Activated naive CD8-positive, alpha-beta T cell treated with anti-CD3 and anti-CD28 coated beads, Interleukin-2, amount 10 ng/mL, durations not matched to agents 7 days and 5 days (primary cell): ENCODE measurements around the gene SAMD4A. TPM values are rescaled to one million over a fixed set of nuclear protein-coding genes. Genes with fewer than 3 reads are reported as not detected.

Experiments
- ATAC-seq: fragments of 150-1000 bp; cut with Tn5 transposase; one replicate; pipeline ENCODE4 v1.10.0; 2021; ENCODE audit warnings: low read depth, moderate library complexity
- POLR2A ChIA-PET: fragments of 350-600 bp; sonication (Branson Sonifier 250); formaldehyde crosslinking; loops from one replicate; lab custom pipeline; 2021; ENCODE audit warnings: antibody characterized with exemption; lab: Charles Lee
- DNase-seq: peaks from one replicate; pipeline ENCODE4 v3.0.0; 2021
- H3K27ac Mint-ChIP-seq: one replicate; pipeline ENCODE4 v1.8.0; 2022; ENCODE audit warnings: mild to moderate bottlenecking, mixed read lengths
- H3K27me3 Mint-ChIP-seq: one replicate; pipeline ENCODE4 v1.8.0; 2022; ENCODE audit warnings: mild to moderate bottlenecking, moderate library complexity, mixed read lengths
- H3K36me3 Mint-ChIP-seq: one replicate; pipeline ENCODE4 v1.8.0; 2021; ENCODE audit warnings: mild to moderate bottlenecking, mixed read lengths
- H3K4me1 Mint-ChIP-seq: one replicate; pipeline ENCODE4 v1.8.0; 2021; ENCODE audit warnings: mixed read lengths
- H3K4me3 Mint-ChIP-seq: one replicate; pipeline ENCODE4 v1.8.0; 2022; ENCODE audit warnings: mild to moderate bottlenecking, moderate library complexity, mixed read lengths
- H3K9me3 Mint-ChIP-seq: one replicate; pipeline ENCODE4 v1.8.0; 2021; ENCODE audit warnings: mixed read lengths
- total RNA-seq, 2 experiments: library from RNA; stranded (reverse); gene quantifications; one replicate each; pipeline ENCODE4 v1.2.3, GENCODE V29; 2021

SAMD4A gene, protein sequence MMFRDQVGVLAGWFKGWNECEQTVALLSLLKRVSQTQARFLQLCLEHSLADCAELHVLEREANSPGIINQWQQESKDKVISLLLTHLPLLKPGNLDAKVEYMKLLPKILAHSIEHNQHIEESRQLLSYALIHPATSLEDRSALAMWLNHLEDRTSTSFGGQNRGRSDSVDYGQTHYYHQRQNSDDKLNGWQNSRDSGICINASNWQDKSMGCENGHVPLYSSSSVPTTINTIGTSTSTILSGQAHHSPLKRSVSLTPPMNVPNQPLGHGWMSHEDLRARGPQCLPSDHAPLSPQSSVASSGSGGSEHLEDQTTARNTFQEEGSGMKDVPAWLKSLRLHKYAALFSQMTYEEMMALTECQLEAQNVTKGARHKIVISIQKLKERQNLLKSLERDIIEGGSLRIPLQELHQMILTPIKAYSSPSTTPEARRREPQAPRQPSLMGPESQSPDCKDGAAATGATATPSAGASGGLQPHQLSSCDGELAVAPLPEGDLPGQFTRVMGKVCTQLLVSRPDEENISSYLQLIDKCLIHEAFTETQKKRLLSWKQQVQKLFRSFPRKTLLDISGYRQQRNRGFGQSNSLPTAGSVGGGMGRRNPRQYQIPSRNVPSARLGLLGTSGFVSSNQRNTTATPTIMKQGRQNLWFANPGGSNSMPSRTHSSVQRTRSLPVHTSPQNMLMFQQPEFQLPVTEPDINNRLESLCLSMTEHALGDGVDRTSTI
- 1 to 10 TPM; 2.6 to 2.7 TPM for total RNA-seq

DNA sequence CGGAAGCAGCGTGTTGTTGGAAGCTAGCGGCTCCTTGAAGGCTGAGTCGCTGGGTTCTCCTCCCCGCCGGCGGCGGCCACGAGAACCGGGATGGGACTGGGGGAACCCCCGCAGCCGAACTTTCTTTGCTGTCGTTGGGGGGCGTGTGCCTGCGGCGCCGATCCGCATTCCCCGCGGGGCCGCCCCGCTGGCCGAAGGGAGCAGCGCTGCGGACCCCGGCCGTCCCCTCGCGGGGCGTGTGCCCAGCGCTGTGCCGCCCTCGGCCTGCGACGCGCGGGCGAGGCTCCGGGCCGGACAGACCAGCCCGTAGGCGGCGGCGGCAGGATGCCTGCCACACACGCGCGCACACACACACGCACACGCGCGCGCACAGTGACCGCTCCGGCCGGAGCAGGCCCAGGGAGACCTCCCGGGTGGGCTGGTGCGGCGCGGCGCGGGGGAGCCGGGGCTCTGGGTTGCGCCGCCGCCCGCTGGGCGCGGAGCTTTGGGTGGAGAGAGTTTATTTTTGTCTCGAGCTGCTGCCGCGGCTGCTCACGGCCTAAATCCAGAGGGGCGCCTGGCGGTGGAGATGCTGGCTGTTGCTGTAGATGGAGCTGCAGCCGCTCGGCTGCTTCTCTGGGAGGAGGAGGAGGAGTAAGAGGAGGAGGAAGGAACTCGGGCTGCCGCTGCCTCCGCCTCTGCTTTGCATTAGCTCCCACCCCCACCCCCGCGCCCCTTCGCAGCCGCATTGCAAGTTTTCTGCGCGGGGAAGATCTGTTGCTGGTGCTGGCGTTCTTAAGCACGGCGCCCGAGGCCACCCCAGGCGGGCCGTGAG, at the start of gene SAMD4A:
TSS of gene SAMD4A (plus strand) at position 719 of the 814 bp plus-strand sequence. CDS start 789 bp downstream, outside the sequence.
- H3K36me3 Mint-ChIP-seq = no peaks in the 10 kb centered on the region
- DNase-seq (peak; percentile 72), ATAC-seq (peak; percentile 35)
- H3K4me1 Mint-ChIP-seq = peaks cover 11% of the 10 kb centered on the region
- no peaks in the 10 kb centered on the region for H3K9me3 Mint-ChIP-seq
- POLR2A ChIA-PET = interaction anchor here (0.8 to 5.4 kb wide), 11 partner anchors 57 to 209 kb away, joined by 3 to 75 read pairs (median 7); partner anchors contain the start of genes CGRRF1 and GMFB
- H3K27me3 Mint-ChIP-seq = peaks cover 33% of the 10 kb centered on the region
- H3K27ac Mint-ChIP-seq = peak within 1 kb of the TSS; percentile 89
- peak within 1 kb of the TSS; percentile 98 for H3K4me3 Mint-ChIP-seq

DNA sequence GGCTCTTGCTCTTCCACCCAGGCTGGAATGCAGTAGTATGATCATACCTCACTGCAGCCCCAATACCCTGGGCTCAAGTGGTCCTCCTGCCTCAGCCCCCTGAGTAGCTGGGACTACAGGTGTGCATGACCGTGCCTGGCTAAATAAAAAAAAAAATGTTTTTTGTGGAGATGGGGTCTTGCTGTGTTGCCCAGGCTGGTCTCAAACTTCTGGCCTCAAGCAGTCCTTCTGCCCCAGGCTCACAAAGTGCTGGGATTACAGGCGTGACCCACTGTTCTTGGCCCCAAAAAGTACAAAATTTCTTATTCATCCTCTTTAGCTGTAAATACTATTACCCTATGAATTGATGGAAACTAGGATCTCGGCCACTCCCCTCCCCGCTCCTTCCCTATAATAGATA, 42.5 kb upstream of the SAMD4A start:
- DNase-seq = no peak
- H3K9me3 Mint-ChIP-seq = no peaks in the 10 kb centered on the region
- no peak for ATAC-seq
- H3K27me3 Mint-ChIP-seq = no peaks in the 10 kb centered on the region
- POLR2A ChIA-PET = no interaction called here
- H3K36me3 Mint-ChIP-seq = peaks cover 22% of the 10 kb centered on the region
- H3K4me3 Mint-ChIP-seq = no peak overlapping the region
- no peak overlapping the region for H3K27ac Mint-ChIP-seq
- peaks cover 1% of the 10 kb centered on the region for H3K4me1 Mint-ChIP-seq

DNA sequence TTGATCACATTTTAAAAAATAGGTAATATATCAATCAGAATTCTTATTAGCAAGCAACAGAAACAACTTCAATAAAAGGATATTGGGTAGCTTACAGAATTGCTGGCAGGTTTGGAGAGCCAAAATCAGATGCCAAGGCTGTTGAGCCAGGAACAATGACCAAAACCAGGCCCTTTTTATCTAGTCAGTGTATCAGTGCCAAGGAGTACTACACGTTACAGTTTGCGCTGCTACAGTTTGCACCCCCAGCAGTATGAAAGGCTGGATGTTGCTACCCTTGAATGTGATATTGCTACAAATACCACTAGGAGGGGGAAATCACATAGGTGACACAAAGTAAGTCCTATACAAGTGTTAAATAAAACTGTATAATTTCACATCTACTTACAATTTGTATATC, 38.0 kb upstream of the SAMD4A start:
- Mint-ChIP-seq H3K4me1 (peaks cover 3% of the 10 kb centered on the region), H3K9me3 (no peaks in the 10 kb centered on the region), H3K36me3 (peaks cover 9% of the 10 kb centered on the region), H3K4me3 (no peak overlapping the region), H3K27me3 (no peaks in the 10 kb centered on the region), H3K27ac (no peak overlapping the region)
- ATAC-seq = no peak
- DNase-seq = no peak
- POLR2A ChIA-PET = no interaction called here

DNA sequence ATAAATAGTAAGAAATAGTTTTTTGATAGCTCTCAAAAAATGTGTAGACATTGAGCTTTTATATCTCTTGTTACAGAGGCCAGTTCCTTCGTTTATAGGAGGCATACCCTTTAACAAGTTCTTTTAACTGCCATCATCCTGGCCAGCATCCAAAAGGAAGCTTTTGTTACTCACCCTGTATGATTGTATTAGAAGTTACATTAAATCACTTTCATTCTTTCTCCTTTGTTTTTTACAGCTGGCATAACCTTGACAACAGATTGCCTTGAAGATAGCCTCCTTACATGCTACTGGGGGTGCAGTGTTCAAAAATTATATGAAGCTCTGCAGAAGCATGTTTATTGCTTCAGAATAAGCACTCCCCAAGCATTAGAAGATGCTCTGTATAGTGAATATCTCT, 37.1 kb upstream of the SAMD4A start:
- Mint-ChIP-seq H3K36me3 (peaks cover 8% of the 10 kb centered on the region), H3K4me3 (no peak overlapping the region), H3K9me3 (no peaks in the 10 kb centered on the region), H3K27me3 (no peaks in the 10 kb centered on the region), H3K27ac (no peak overlapping the region), H3K4me1 (peaks cover 3% of the 10 kb centered on the region)
- DNase-seq (no peak), ATAC-seq (no peak)
- POLR2A ChIA-PET = no interaction called here

DNA sequence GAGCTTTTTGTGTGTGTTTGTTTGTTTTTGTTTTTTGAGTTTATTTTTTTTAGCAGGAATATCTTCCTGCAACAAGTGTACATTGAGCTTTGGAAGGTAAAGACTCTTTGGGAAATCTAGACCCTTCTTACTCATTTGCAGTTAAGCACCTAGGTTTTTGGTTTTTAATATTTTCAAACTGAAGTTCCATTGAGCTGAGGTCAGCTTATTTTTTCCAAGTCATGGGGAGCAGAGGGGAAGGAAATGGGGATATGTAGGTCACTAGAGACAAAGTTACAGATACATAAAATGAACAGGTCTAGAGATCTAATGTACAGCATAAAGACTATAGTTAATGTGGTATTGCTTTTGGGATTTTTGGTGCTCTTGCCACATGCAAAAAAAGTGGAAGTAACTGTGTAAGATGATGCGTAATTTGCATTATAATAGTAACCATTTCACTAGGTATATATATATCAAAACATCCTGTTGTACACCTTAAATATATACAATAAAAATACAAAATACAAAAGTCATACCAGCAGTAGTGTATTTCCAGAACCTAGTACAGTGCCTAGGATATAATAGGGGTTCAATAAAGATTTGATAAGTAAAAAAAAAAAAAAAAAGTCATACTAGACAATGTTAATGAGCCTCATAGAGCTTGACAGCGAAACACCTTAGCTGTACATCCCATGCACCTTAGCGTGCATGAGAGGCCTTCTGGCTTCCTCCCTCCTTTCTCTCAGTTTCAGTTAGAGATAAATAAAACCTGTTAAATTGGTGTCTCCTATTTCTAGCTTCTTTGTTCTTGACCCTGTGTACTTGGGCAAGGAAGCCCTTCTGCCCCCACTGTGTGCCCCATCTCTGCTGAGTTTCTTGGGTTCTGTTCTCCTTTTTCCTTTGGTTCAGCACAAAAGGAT, 34.6 kb upstream of the SAMD4A start:
- H3K27ac Mint-ChIP-seq = no peak overlapping the region
- H3K36me3 Mint-ChIP-seq = peaks cover 8% of the 10 kb centered on the region
- peaks cover 3% of the 10 kb centered on the region for H3K4me1 Mint-ChIP-seq
- DNase-seq = no peak
- no peaks in the 10 kb centered on the region for H3K27me3 Mint-ChIP-seq
- no peak overlapping the region for H3K4me3 Mint-ChIP-seq
- no peak for ATAC-seq
- H3K9me3 Mint-ChIP-seq = no peaks in the 10 kb centered on the region
- POLR2A ChIA-PET = interaction anchor here (0.6 kb wide), 1 partner anchor 293 kb away, joined by 3 read pairs; no protein-coding TSS in a partner anchor

DNA sequence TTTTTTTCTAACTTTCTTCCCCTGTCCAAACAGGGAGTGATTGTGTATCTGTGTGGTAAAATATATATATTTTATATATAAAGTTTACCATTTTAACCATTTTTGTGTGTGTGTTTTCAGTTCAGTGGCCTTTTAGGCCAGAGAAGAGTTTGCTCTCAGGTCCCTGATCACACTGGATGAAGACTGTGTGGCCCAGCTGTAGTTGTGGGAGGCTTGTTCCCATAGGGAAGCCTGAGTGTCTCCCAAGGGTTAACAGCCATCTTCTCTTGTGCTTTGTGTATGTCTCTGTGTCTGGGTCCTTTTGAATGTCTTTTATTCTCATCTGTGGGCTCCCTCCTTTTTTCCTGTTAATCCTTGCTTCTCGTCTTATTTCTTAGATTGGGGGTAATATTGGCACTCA, 33.8 kb upstream of the SAMD4A start:
- Mint-ChIP-seq H3K27me3 (no peaks in the 10 kb centered on the region), H3K27ac (no peak overlapping the region), H3K36me3 (peaks cover 8% of the 10 kb centered on the region), H3K9me3 (no peaks in the 10 kb centered on the region), H3K4me1 (peaks cover 3% of the 10 kb centered on the region), H3K4me3 (no peak overlapping the region)
- DNase-seq (no peak), ATAC-seq (no peak)
- POLR2A ChIA-PET = no interaction called here

DNA sequence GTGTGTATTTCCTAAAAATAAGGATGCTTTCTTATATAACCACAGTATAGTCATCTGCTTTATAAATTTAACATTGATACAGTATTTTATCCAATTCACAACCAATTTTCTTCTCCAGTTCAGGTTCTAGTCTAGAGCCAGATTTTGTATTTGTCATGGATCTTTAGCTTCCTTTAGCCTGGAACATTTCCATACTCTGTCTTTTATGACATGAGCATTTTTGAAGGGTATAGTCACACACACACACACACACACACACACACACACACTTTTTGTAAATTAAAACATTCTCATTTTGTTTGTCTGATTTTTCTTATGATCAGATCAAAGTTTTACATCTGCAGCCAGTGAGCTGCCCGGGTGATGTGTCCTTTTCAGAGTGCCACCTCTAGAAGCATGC, 31.8 kb upstream of the SAMD4A start:
- no peaks in the 10 kb centered on the region for H3K9me3 Mint-ChIP-seq
- H3K36me3 Mint-ChIP-seq = peaks cover 11% of the 10 kb centered on the region
- ATAC-seq = no peak
- H3K4me3 Mint-ChIP-seq = no peak overlapping the region
- H3K4me1 Mint-ChIP-seq = peaks cover 3% of the 10 kb centered on the region
- POLR2A ChIA-PET = no interaction called here
- DNase-seq = no peak
- H3K27ac Mint-ChIP-seq = no peak overlapping the region
- no peaks in the 10 kb centered on the region for H3K27me3 Mint-ChIP-seq

DNA sequence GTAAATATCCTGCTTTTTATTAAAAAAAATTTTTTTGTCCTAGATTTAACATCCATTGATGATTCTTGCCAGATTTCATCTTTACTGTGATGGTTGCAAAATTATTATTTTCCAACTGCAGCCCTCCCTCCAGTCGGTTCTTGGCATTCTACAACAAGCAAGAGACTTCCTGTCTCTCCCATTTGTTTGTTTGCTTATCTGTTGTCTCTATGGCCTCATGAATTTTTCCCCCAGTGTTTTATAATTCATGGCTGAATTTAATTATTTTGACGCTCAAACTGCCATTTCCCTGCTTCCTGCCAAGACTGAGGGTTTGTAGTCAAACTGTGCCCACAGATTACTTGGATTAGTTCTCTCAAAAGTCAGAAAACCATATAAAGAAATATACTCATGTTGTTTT, 31.3 kb upstream of the SAMD4A start:
- Mint-ChIP-seq H3K9me3 (no peaks in the 10 kb centered on the region), H3K27me3 (no peaks in the 10 kb centered on the region), H3K4me3 (no peak overlapping the region), H3K36me3 (peaks cover 11% of the 10 kb centered on the region), H3K4me1 (peaks cover 3% of the 10 kb centered on the region), H3K27ac (no peak overlapping the region)
- DNase-seq (no peak), ATAC-seq (no peak)
- POLR2A ChIA-PET = no interaction called here

DNA sequence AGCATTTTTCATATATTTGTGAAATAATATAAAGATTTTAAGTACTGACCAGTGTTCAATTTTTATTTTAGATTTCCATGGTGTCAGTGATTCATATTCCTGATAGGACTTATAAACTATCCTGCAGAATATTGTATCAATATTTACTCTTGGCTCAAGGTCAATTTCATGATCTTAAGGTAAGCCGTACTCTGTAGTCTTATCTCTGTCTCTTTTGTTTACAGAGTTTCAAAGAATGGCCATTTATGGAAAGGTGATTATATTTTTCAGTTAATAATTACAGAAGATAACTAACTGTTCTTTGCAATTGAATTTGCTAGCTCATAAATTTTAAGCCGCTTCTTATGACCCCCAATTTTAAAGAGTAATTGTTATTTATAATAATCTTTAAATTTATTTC, 29.3 kb upstream of the SAMD4A start:
- Mint-ChIP-seq H3K4me3 (no peak overlapping the region), H3K36me3 (peaks cover 8% of the 10 kb centered on the region), H3K9me3 (no peaks in the 10 kb centered on the region), H3K4me1 (peaks cover 3% of the 10 kb centered on the region), H3K27ac (no peak overlapping the region), H3K27me3 (no peaks in the 10 kb centered on the region)
- ATAC-seq (no peak), DNase-seq (no peak)
- POLR2A ChIA-PET = no interaction called here

DNA sequence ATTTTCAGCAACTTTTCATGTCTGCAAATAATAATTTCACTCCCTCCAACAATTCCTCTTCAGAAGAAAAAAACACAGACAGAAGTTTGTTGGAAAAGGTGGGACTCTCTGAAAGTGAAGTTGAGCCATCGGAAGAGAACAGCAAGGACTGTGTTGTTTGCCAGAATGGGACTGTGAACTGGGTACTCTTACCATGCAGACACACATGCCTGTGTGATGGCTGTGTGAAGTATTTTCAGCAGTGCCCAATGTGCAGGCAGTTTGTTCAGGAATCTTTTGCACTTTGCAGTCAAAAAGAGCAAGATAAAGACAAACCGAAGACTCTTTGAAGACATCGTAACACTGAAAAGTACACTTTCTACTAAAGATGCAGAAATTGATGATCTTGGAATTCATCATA, 28.9 kb upstream of the SAMD4A start:
- no peak overlapping the region for H3K4me3 Mint-ChIP-seq
- no peaks in the 10 kb centered on the region for H3K27me3 Mint-ChIP-seq
- POLR2A ChIA-PET = no interaction called here
- H3K27ac Mint-ChIP-seq = no peak overlapping the region
- peaks cover 6% of the 10 kb centered on the region for H3K36me3 Mint-ChIP-seq
- no peak for ATAC-seq
- DNase-seq = no peak
- no peaks in the 10 kb centered on the region for H3K4me1 Mint-ChIP-seq
- H3K9me3 Mint-ChIP-seq = no peaks in the 10 kb centered on the region

DNA sequence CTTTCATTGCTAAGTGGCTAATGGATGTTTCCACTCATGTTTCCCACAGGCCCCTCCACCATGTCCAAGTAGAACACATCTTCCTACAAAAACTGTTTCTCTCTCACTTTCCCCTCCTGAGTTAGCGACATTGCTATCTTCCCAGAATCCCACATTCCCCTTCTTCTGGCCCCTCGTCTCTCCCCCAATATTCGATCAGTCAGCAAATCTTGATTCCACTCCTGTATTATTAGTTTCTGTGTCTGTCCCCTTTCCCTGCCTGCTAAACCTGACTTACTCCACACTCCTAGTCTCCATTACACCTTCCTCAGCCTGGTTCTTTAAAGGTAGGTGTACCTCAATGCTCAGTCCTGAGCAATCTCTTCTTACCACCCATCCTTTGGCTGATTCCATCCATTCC, 19.3 kb upstream of the SAMD4A start:
- H3K4me3 Mint-ChIP-seq = no peak overlapping the region
- H3K27ac Mint-ChIP-seq = no peak overlapping the region
- H3K27me3 Mint-ChIP-seq = peaks cover 11% of the 10 kb centered on the region
- ATAC-seq = no peak
- H3K9me3 Mint-ChIP-seq = no peaks in the 10 kb centered on the region
- no peaks in the 10 kb centered on the region for H3K36me3 Mint-ChIP-seq
- no peak for DNase-seq
- no peaks in the 10 kb centered on the region for H3K4me1 Mint-ChIP-seq
- POLR2A ChIA-PET = interaction anchor here (0.7 kb wide), 2 partner anchors 40 to 196 kb away, joined by 3 to 5 read pairs; no protein-coding TSS in a partner anchor

DNA sequence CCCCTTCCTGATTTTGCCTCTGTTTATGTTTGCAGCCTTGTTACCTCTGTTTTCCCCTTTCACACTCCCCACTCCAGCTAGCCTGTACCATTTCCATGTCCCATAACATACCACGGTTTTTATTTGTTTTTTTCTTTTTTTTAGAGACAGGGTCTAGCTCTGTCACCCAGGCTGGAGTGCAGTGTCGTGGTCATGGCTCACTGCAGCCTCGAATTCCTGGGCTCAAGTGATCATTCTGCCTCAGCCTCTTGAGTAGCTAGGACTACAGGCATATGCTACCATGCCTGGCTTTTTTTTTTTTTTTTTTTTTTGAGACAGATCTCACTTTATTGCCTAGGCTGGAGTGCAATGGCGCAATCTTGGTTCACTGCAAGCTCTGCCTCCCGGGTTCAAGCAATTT, 18.4 kb upstream of the SAMD4A start:
- POLR2A ChIA-PET = no interaction called here

More for the DNA sequence above, 18.4 kb upstream of the SAMD4A start:
- peaks cover 12% of the 10 kb centered on the region for H3K27me3 Mint-ChIP-seq
- no peak overlapping the region for H3K27ac Mint-ChIP-seq
- H3K36me3 Mint-ChIP-seq = no peaks in the 10 kb centered on the region
- H3K4me1 Mint-ChIP-seq = no peaks in the 10 kb centered on the region
- ATAC-seq (no peak), DNase-seq (no peak)
- no peaks in the 10 kb centered on the region for H3K9me3 Mint-ChIP-seq
- no peak overlapping the region for H3K4me3 Mint-ChIP-seq
